HL-60/S4 treated with phorbol 12-myristate 13-acetate at 8.2 ng/mL for 4 days and 3 days (cell line): ENCODE measurements around the gene KLHDC10.
"Not testable (repeated sequence)": the region's sequence is repeated elsewhere in the genome, so short reads cannot be mapped to it uniquely, and the experiment has no call there.

Source experiments
- in situ Hi-C: fragments of 300-500 bp; cut with MboI; formaldehyde crosslinking; loops from 2 replicates; pipeline ENCODE4 v1.15.0; 2022; ENCODE audit warnings: low sequenced_read_pairs

Gene KLHDC10, protein sequence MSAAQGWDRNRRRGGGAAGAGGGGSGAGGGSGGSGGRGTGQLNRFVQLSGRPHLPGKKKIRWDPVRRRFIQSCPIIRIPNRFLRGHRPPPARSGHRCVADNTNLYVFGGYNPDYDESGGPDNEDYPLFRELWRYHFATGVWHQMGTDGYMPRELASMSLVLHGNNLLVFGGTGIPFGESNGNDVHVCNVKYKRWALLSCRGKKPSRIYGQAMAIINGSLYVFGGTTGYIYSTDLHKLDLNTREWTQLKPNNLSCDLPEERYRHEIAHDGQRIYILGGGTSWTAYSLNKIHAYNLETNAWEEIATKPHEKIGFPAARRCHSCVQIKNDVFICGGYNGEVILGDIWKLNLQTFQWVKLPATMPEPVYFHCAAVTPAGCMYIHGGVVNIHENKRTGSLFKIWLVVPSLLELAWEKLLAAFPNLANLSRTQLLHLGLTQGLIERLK

DNA sequence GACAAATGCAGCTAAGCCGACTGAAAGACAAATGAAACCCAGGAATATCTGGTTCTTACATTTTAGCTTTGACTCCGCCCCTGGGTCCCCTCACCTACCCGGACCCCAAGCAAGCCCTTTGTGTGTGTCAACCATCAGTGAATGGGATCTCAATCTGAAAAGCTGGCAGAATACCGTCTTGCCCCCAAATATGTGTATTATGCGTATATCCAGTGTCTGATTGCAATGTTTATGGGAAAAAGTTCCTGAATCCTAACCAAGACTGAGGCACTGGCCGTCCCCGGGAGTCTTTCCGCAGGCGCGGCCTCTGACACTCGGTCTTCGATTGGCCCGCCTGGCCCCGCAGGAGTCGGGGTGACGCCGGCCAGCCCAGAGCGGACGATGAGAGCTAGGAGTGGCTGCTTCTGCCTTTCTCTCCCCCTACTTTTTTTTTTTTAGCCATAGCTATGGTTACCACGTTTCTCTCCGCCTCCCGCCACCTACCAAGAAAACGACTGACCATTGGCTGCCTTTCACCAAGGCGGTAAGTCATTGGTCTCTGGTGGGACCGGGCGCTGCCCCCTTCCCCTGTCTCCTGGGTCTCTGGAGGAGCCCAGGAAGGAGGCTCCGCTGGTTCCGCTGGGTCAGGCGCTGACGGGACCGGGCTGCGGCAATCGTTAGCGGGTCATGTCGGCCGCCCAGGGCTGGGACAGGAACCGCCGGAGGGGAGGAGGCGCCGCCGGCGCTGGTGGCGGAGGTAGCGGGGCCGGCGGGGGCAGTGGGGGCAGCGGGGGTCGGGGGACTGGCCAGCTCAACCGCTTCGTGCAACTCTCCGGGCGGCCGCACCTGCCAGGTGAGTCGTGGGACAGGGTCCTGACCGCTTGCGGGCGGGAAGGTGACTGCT, at the start of gene KLHDC10:
Gene KLHDC10, plus strand, starts transcription at position 557 of the 883 bp plus-strand sequence. Its CDS starts 110 bp downstream, at position 667.
- in situ Hi-C loops, result no loop called here

GRCh38 chr7:130021105-130021834, 49.1 kb upstream of the KLHDC10 start:
- in situ Hi-C loops, result loop anchor here (25.0 kb wide), 3 partner anchors 184 to 659 kb away; no protein-coding TSS in a partner anchor

DNA sequence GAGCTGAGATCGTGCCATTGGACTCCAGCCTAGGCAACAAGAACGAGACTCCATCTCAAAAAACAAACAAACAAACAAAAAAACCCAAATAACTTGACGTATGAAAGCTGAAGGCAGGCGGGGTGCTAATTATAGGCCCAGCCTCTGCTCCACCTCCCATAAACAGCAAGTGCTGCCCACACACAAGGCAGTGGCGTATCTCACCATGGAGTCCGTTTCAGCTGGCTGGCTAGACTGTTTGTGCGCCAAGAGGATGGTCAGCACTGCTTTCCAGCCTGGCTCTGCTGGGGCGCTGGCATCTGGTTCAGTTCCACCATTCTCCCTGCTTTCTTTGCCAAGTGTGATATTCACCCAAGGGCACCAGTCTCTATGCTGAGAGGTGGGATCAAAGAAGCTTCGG, 48.2 kb upstream of the KLHDC10 start:
- in situ Hi-C loops, result loop anchor here (25.0 kb wide), 3 partner anchors 185 to 660 kb away; no protein-coding TSS in a partner anchor

GRCh38 chr7:130022623-130023175, 47.6 kb upstream of the KLHDC10 start:
- in situ Hi-C loops, result loop anchor here (25.0 kb wide), 3 partner anchors 185 to 660 kb away; no protein-coding TSS in a partner anchor

- in situ Hi-C loops, result loop anchor here (25.0 kb wide), 3 partner anchors 187 to 662 kb away; no protein-coding TSS in a partner anchor
Measured at GRCh38 chr7:130024390-130024789, 45.9 kb upstream of the KLHDC10 start.

- in situ Hi-C loops, result no loop called here
Measured at GRCh38 chr7:130032698-130033097, 37.6 kb upstream of the KLHDC10 start.

DNA sequence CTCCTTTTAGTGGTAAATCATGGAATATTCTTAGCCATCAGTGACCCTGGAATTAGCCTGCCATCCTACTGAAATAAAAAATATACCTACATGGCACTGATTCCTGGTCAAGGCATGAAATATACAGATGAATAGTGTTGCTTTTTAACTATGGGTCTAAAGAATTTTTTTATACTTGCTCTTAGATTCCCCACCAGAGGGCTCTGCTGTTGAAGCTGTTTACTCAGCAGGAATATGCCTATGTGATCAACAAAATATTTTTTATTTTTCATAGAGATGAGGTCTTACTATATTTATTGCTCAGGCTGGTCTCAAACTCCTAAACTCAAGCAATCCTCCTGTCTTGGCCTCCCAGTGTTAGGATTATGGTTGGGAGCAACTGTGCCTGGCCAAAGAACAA, 32.6 kb upstream of the KLHDC10 start:
- in situ Hi-C loops, result no loop called here

DNA sequence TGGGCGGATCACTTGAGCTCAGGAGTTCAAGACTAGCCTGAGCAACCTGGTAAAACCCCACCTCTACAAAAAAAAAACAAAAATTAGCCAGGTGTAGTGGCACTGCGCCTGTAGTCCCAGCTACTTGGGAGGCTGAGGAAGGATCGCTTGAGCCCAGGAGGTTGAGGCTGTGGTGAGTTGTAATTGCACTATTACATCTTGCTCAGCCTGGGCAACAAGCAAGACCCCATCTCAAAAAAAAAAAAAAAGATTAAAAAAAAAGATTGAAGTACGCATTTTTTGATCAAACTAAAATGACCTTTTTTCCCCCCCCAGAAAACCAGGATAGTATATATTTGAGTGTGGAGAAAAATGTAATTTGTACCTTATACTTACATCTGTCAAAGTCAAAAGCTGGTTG, 29.8 kb upstream of the KLHDC10 start:
- in situ Hi-C loops, result no loop called here

DNA sequence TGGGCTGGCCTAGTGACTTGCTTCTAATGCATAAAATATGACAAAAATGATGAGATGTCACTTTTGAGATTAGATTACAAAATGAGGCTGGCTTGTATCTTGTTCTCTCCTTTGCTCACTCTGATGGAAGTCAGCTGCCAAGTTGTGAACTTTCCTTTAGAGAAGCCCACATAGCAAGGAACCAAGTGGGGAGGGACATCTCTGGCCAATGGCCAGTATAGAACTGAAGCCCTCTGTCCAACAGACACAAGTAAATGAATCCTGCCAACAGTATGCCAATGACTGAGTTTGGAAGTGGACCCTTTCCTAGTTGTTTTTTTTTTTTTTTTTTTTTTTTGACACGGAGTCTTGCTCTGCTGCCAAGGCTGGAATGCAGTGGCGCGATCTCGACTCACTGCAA, 22.5 kb upstream of the KLHDC10 start:
- in situ Hi-C loops, result no loop called here

DNA sequence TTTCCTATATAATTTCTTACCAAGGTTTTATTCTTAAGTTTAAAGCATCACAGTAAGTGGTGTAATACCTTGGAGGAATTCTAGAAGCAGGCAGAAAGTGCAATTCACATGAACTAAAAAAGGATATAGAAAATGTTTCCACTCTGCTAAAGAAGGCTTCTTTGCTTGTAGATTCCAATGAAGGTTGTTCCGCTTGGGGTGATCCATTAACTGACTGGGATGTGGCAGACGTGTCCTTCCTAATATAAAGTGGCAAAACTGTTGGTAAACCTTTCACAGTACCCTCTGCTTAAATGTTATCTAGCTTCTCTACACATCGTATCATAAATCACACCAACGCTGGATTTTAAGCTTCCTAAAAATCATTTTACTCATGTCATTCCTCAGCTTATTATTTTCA, 21.4 kb upstream of the KLHDC10 start:
- in situ Hi-C loops, result no loop called here

- in situ Hi-C loops, result not testable (repeated sequence)
Measured at GRCh38 chr7:130052250-130052649, 18.1 kb upstream of the KLHDC10 start.

- in situ Hi-C loops, result not testable (repeated sequence)
Measured at GRCh38 chr7:130055198-130055597, 15.1 kb upstream of the KLHDC10 start.

- in situ Hi-C loops, result no loop called here
Measured at GRCh38 chr7:130062246-130062645, 8.1 kb upstream of the KLHDC10 start.

DNA sequence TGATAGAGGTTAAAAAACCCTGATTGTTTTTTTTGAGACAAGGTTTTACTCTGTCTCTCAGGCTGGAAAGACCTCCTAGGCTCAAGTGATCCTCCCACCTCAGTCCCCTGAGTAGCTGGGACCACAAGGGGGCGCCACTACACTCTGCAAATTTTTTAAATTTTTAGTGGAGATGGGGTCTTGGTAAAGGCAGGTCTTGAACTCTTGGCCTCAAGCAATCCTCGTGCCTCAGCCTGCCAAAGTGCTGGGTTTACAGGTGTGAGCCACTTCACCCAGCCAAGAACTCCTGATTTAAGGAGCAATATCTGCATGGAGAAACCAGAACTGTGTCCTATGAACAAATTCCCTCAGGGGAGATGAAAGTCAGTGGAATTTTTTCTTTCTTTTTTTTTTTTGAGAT, 7.3 kb upstream of the KLHDC10 start:
- in situ Hi-C loops, result no loop called here

GRCh38 chr7:130064580-130064926, 5.8 kb upstream of the KLHDC10 start:
- in situ Hi-C loops, result not testable (repeated sequence)

DNA sequence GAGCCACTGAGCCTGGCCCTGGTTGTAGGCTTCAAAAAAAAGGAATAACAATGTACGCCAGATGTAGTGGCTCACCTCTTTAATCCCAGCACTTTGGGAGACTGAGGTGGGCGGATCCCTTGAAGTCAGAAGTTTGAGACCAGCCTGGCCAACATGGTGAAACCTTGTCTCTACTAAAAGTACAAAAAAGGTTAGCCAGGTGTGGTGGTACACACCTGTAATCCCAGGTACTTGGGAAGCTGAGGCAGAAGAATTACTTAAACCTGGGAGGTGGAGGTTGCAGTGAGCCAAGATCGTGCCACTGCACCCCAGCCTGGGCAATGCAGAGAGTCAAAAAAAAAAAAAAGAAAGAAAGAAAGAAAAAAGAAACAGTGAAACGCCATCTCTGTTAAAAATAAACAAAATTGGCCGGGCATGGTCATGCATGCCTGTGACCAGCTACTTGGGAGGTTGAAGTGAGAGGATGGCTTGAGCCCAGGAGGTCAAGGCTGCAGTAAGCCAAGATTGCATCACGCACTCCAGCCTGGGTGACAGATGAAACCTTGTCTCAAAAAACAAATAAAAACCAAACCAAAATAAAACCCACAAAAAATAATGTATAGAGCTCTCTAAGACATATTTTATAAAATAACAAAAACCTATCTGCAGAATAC, 4.7 kb upstream of the KLHDC10 start:
- in situ Hi-C loops, result no loop called here

- in situ Hi-C loops, result no loop called here
Measured at GRCh38 chr7:130069179-130069977, 956 bp upstream of the KLHDC10 start.

GRCh38 chr7:130070861-130071622, 708 bp downstream of the KLHDC10 start:
- in situ Hi-C loops, result no loop called here
